HepG2 (cell line): ENCODE results near the gene B3GNT5. TPM values are rescaled to one million over a fixed set of nuclear protein-coding genes. Genes with fewer than 3 reads are reported as not detected.
A peak's percentile ranks its signal among the peaks of the same experiment; 100 is the strongest.

Source experiments
- ATAD3A ChIP-seq: sonication (generic); formaldehyde crosslinking; IDR thresholded peaks from 2 replicates; pipeline ENCODE4 v1.4.0; 2020; ENCODE audit warnings: missing genetic modification reagents
- ATF1 ChIP-seq: IDR thresholded peaks from 2 replicates; pipeline ENCODE4 v1.6.1; 2016; ENCODE audit warnings: mild to moderate bottlenecking, control low read depth
- ATF7 ChIP-seq, 2 experiments: fragments of 450-650 bp in 1 of 2; sonication (generic) in 1 of 2; formaldehyde crosslinking in 1 of 2; IDR thresholded peaks; 2 replicates each; pipeline versions ENCODE4 v1.4.0 to v1.6.1; 2016 to 2020; ENCODE audit warnings: antibody characterized with exemption in 1 of 2, mild to moderate bottlenecking in 1 of 2, missing genetic modification reagents in 1 of 2
- CEBPB ChIP-seq: IDR thresholded peaks from 2 replicates; pipeline ENCODE4 v1.6.1; 2011; ENCODE audit warnings: low read depth, low read length, improper control_type of control experiment, borderline replicate concordance
- HIVEP1 ChIP-seq: sonication (generic); formaldehyde crosslinking; IDR thresholded peaks from 2 replicates; pipeline ENCODE4 v1.4.0; 2020; ENCODE audit warnings: mild to moderate bottlenecking, missing genetic modification reagents
- ISX ChIP-seq: sonication (generic); formaldehyde crosslinking; conservative IDR thresholded peaks from 2 replicates; pipeline ENCODE4 v1.5.0; 2020; ENCODE audit warnings: missing genetic modification reagents
- MAX ChIP-seq: IDR thresholded peaks from 2 replicates; pipeline ENCODE4 v1.6.1; 2012; ENCODE audit warnings: inconsistent platforms
- NFE2 ChIP-seq: sonication (generic); formaldehyde crosslinking; IDR thresholded peaks from 2 replicates; pipeline ENCODE4 v1.4.0; 2020; ENCODE audit warnings: missing genetic modification reagents
- SKI ChIP-seq: fragments of 450-650 bp; IDR thresholded peaks from one replicate; pipeline ENCODE4 v1.6.1; 2018; ENCODE audit warnings: mild to moderate bottlenecking; ENCODE audit not compliant: partially characterized antibody
- ZNF205 ChIP-seq: IDR thresholded peaks from 2 replicates; pipeline ENCODE4 v1.6.1; 2018; ENCODE audit warnings: missing biosample characterization, missing genetic modification reagents
- ZNF512B ChIP-seq: sonication (generic); formaldehyde crosslinking; IDR thresholded peaks from 2 replicates; pipeline ENCODE4 v1.5.1; 2020; ENCODE audit warnings: missing genetic modification reagents, mild to moderate bottlenecking, borderline replicate concordance
- ZNF574 ChIP-seq: sonication (generic); formaldehyde crosslinking; IDR thresholded peaks from 2 replicates; pipeline ENCODE4 v1.4.0; 2020; ENCODE audit warnings: missing genetic modification reagents
- ZNF589 ChIP-seq: sonication (generic); formaldehyde crosslinking; conservative IDR thresholded peaks from 2 replicates; pipeline ENCODE4 v1.8.0; 2022; ENCODE audit warnings: mild to moderate bottlenecking, moderate library complexity, missing genetic modification reagents
- ZNF598 ChIP-seq: sonication (generic); formaldehyde crosslinking; IDR thresholded peaks from 2 replicates; pipeline ENCODE4 v1.5.1; 2020; ENCODE audit warnings: mild to moderate bottlenecking, missing genetic modification reagents, borderline replicate concordance
- ZSCAN30 ChIP-seq: sonication (generic); formaldehyde crosslinking; IDR thresholded peaks from 2 replicates; pipeline ENCODE4 v1.5.0; 2020; ENCODE audit warnings: mild to moderate bottlenecking, missing genetic modification reagents
- polyA plus RNA-seq, 8 experiments: library from polyadenylated mRNA; depleted of rRNA in 3 of 8; stranded (reverse) in 7 of 8; unstranded in 1 of 8; fragments of >200 nt; fragmentation: Illumina TruSeq in 4 of 8; extraction: Trizol in 4 of 8; gene quantifications; 2 replicates each; pipeline versions ENCODE4 v1.2.1 to v1.2.3, GENCODE V29; 2011 to 2016; ENCODE audit warnings: low read depth in 4 of 8, missing spikeins in 1 of 8, mixed read lengths in 1 of 8; ENCODE audit not compliant: insufficient read depth in 1 of 8
- total RNA-seq, 5 experiments: library from RNA; depleted of rRNA; stranded (reverse); fragments of >200 nt; fragmentation: Illumina TruSeq; extraction: Trizol; gene quantifications; 2 replicates each; pipeline ENCODE4 v1.2.3, GENCODE V29; 2016; ENCODE audit warnings: low read depth in 1 of 5
- TF ChIP-seq, protein P1 (sequence below): sonication (generic); formaldehyde crosslinking; IDR thresholded peaks from 2 replicates; pipeline ENCODE4 v1.4.0; 2020; ENCODE audit warnings: missing genetic modification reagents, borderline replicate concordance
- TF ChIP-seq, protein P2 (sequence below): IDR thresholded peaks from 2 replicates; pipeline ENCODE4 v1.6.1; 2012; ENCODE audit warnings: low read length, improper control_type of control experiment

The B3GNT5 gene
- total and polyA plus RNA-seq, 2 of the 13 experiments (the other 11 are each of a cell fraction or from before 2014, with no cell fraction given) = not detected

DNA sequence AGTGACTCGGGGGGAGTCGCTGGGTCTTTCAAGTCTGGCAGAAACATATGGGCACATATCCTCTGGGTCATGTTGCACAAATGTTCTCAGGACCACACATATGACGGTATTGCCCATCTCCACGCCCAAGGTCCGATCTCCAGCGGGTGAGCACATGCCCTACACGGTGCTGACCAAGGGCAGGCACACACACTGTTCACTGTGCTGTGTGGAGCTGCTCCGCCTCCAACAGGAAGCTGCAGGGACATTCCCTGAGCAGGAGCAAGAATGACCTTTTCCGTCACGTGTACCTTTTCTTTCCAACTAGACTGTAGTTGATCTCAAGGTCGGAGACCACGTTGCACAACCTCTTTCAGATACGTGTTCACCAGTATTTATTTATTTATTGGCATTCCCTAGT lies 41.7 kb upstream of the B3GNT5 start (continued):
- no peak for TF ChIP-seq ATF7 (IDR thresholded peaks at IDR 0.05)
- no peak for TF ChIP-seq ATF7 (CRISPR knock-in tag; IDR thresholded peaks at IDR 0.05)
- no peak for TF ChIP-seq ZSCAN30
- TF ChIP-seq ZNF205 = no peak
- no peak for TF ChIP-seq ZNF598 (CRISPR knock-in tag)
- no peak for TF ChIP-seq ATAD3A (CRISPR knock-in tag)
- no peak for TF ChIP-seq ATF1 (CRISPR knock-in tag)
- no peak for TF ChIP-seq HIVEP1
- peak; percentile 86 for TF ChIP-seq CEBPB
- TF ChIP-seq ZNF589 (CRISPR knock-in tag) = no peak
- peak; percentile 16 for TF ChIP-seq SKI
- TF ChIP-seq MAX = peak; percentile 90
- TF ChIP-seq ZNF512B (CRISPR knock-in tag) = 0 out of 2 replicates have a peak, but pooled peaks have one; percentile 38
- peak; percentile 72 for TF ChIP-seq ZNF574 (CRISPR knock-in tag)
- no peak for TF ChIP-seq ISX (CRISPR knock-in tag)
- TF ChIP-seq, protein P1, sequence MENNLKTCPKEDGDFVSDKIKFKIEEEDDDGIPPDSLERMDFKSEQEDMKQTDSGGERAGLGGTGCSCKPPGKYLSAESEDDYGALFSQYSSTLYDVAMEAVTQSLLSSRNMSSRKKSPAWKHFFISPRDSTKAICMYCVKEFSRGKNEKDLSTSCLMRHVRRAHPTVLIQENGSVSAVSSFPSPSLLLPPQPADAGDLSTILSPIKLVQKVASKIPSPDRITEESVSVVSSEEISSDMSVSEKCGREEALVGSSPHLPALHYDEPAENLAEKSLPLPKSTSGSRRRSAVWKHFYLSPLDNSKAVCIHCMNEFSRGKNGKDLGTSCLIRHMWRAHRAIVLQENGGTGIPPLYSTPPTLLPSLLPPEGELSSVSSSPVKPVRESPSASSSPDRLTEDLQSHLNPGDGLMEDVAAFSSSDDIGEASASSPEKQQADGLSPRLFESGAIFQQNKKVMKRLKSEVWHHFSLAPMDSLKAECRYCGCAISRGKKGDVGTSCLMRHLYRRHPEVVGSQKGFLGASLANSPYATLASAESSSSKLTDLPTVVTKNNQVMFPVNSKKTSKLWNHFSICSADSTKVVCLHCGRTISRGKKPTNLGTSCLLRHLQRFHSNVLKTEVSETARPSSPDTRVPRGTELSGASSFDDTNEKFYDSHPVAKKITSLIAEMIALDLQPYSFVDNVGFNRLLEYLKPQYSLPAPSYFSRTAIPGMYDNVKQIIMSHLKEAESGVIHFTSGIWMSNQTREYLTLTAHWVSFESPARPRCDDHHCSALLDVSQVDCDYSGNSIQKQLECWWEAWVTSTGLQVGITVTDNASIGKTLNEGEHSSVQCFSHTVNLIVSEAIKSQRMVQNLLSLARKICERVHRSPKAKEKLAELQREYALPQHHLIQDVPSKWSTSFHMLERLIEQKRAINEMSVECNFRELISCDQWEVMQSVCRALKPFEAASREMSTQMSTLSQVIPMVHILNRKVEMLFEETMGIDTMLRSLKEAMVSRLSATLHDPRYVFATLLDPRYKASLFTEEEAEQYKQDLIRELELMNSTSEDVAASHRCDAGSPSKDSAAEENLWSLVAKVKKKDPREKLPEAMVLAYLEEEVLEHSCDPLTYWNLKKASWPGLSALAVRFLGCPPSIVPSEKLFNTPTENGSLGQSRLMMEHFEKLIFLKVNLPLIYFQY = no peak; the same call in 1 of the 2 replicates
- TF ChIP-seq NFE2 = no peak
- TF ChIP-seq, protein P2, sequence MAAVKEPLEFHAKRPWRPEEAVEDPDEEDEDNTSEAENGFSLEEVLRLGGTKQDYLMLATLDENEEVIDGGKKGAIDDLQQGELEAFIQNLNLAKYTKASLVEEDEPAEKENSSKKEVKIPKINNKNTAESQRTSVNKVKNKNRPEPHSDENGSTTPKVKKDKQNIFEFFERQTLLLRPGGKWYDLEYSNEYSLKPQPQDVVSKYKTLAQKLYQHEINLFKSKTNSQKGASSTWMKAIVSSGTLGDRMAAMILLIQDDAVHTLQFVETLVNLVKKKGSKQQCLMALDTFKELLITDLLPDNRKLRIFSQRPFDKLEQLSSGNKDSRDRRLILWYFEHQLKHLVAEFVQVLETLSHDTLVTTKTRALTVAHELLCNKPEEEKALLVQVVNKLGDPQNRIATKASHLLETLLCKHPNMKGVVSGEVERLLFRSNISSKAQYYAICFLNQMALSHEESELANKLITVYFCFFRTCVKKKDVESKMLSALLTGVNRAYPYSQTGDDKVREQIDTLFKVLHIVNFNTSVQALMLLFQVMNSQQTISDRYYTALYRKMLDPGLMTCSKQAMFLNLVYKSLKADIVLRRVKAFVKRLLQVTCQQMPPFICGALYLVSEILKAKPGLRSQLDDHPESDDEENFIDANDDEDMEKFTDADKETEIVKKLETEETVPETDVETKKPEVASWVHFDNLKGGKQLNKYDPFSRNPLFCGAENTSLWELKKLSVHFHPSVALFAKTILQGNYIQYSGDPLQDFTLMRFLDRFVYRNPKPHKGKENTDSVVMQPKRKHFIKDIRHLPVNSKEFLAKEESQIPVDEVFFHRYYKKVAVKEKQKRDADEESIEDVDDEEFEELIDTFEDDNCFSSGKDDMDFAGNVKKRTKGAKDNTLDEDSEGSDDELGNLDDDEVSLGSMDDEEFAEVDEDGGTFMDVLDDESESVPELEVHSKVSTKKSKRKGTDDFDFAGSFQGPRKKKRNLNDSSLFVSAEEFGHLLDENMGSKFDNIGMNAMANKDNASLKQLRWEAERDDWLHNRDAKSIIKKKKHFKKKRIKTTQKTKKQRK = no peak
